ENCODE results near the gene ZBTB21. TPM values are rescaled to one million over a fixed set of nuclear protein-coding genes. Genes with fewer than 3 reads are reported as not detected.
A peak's percentile ranks its signal among the peaks of the same experiment; 100 is the strongest.

ZBTB21 gene
- total and polyA plus RNA-seq, 10 donors: 1.9 to 21.7 (median 14.0) TPM

- WGBS, 5 donors: 0 to 2% (median 1%) methylated on average over 27 to 67 of the region's 67 CpGs
- intact Hi-C loops (cut with DNase I; ENCODE audit: low total_unique reads): loop anchor here (10.0 kb wide), 1 partner anchor 51 kb away; no protein-coding TSS in a partner anchor
Measured at GRCh38 chr21:41953249-41953830, 56.8 kb downstream of the ZBTB21 start.

GRCh38 chr21:41952568-41953248 is 57.5 kb downstream of the ZBTB21 start:
- Histone ChIP-seq H3K4me3 (peak overlapping the region; percentile 54 to 84 (median 64)), H3K9me3 (no peaks in the 10 kb centered on the region), H3K4me1 (peaks cover 16 to 92% (median 57%) of the 10 kb centered on the region in 6 donors), H3K36me3 (no peaks in the 10 kb centered on the region), H3K27ac (peak overlapping the region; percentile 66 to 94 (median 88)), H3K27me3 (replicated peaks in 1 of 7) (peaks cover 0 to 22% (median 8%) of the 10 kb centered on the region in 7 donors)
- peak; percentile 65 for DNase-seq
- TF ChIP-seq CTCF (IDR thresholded peaks at IDR 0.05 in 8 of 11, conservative IDR thresholded peaks at IDR 0.05 in 3 of 11) (no peak), POLR2AphosphoS5 (IDR thresholded peaks at IDR 0.05) (peak in 1 of 3 donors; percentile 65), POLR2A (IDR thresholded peaks at IDR 0.05) (no peak)
- 22 to 41% (median 31%) methylated on average over 27 to 30 of the region's 30 CpGs for WGBS, 5 donors
- intact Hi-C loops (cut with DNase I; ENCODE audit: low total_unique reads): loop anchor here (10.0 kb wide), 1 partner anchor 52 kb away; no protein-coding TSS in a partner anchor

More at GRCh38 chr21:41953249-41953830, 56.8 kb downstream of the ZBTB21 start:
- peaks cover 16 to 92% (median 54%) of the 10 kb centered on the region in 6 donors for H3K4me1 ChIP-seq
- H3K9me3 ChIP-seq: no peaks in the 10 kb centered on the region
- peaks cover 0 to 26% (median 8%) of the 10 kb centered on the region in 7 donors for H3K27me3 ChIP-seq (replicated peaks in 1 of 7)
- TF ChIP-seq POLR2AphosphoS5 (IDR thresholded peaks at IDR 0.05): no peak
- TF ChIP-seq POLR2A (IDR thresholded peaks at IDR 0.05): no peak
- no peak for TF ChIP-seq CTCF (IDR thresholded peaks at IDR 0.05 in 8 of 11, conservative IDR thresholded peaks at IDR 0.05 in 3 of 11)
- H3K4me3 ChIP-seq: peak overlapping the region; percentile 54 to 84 (median 64)
- H3K27ac ChIP-seq: peak overlapping the region; percentile 66 to 94 (median 88)
- peak; percentile 77 for DNase-seq
- H3K36me3 ChIP-seq: no peaks in the 10 kb centered on the region

- H3K4me3 ChIP-seq: peak overlapping the region; percentile 54 to 84 (median 64)
- intact Hi-C loops (cut with DNase I; ENCODE audit: low total_unique reads): loop anchor here (10.0 kb wide), 1 partner anchor 53 kb away; no protein-coding TSS in a partner anchor
- no peaks in the 10 kb centered on the region for H3K9me3 ChIP-seq
- H3K4me1 ChIP-seq: peaks cover 13 to 92% (median 55%) of the 10 kb centered on the region in 6 donors
- TF ChIP-seq POLR2A (IDR thresholded peaks at IDR 0.05): peak in 1 of 3 donors; percentile 40
- TF ChIP-seq POLR2AphosphoS5 (IDR thresholded peaks at IDR 0.05): peak in 2 of 3 donors; percentile 63 to 84
- TF ChIP-seq CTCF (IDR thresholded peaks at IDR 0.05 in 8 of 11, conservative IDR thresholded peaks at IDR 0.05 in 3 of 11): no peak
- no peaks in the 10 kb centered on the region for H3K36me3 ChIP-seq
- peak overlapping the region; percentile 66 to 94 (median 88) for H3K27ac ChIP-seq
- H3K27me3 ChIP-seq (replicated peaks in 1 of 7): peaks cover 0 to 22% (median 8%) of the 10 kb centered on the region in 7 donors
- DNase-seq: peak; percentile 81
- 56 to 73% (median 66%) methylated on average over 5 of the region's 5 CpGs for WGBS, 5 donors
Measured at GRCh38 chr21:41951876-41952567, 58.1 kb downstream of the ZBTB21 start.

Measured in spleen (tissue), 11 donors.